Stimulated activated CD4-positive, alpha-beta T cell treated with anti-CD3 and anti-CD28 coated beads, Interleukin-12 subunit alpha, Interleukin-12 subunit beta, amount 100 ng/mL, for 48 hours (primary cell): ENCODE measurements around the gene HDAC10.

ENCODE experiments used
- DNase-seq, 3 donors: peaks; one replicate each; pipeline ENCODE4 v3.0.0-alpha.2; 2020; ENCODE audit warnings: low read depth in 2 of 3, low spot score in 1 of 3

Gene HDAC10, protein sequence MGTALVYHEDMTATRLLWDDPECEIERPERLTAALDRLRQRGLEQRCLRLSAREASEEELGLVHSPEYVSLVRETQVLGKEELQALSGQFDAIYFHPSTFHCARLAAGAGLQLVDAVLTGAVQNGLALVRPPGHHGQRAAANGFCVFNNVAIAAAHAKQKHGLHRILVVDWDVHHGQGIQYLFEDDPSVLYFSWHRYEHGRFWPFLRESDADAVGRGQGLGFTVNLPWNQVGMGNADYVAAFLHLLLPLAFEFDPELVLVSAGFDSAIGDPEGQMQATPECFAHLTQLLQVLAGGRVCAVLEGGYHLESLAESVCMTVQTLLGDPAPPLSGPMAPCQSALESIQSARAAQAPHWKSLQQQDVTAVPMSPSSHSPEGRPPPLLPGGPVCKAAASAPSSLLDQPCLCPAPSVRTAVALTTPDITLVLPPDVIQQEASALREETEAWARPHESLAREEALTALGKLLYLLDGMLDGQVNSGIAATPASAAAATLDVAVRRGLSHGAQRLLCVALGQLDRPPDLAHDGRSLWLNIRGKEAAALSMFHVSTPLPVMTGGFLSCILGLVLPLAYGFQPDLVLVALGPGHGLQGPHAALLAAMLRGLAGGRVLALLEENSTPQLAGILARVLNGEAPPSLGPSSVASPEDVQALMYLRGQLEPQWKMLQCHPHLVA

DNA sequence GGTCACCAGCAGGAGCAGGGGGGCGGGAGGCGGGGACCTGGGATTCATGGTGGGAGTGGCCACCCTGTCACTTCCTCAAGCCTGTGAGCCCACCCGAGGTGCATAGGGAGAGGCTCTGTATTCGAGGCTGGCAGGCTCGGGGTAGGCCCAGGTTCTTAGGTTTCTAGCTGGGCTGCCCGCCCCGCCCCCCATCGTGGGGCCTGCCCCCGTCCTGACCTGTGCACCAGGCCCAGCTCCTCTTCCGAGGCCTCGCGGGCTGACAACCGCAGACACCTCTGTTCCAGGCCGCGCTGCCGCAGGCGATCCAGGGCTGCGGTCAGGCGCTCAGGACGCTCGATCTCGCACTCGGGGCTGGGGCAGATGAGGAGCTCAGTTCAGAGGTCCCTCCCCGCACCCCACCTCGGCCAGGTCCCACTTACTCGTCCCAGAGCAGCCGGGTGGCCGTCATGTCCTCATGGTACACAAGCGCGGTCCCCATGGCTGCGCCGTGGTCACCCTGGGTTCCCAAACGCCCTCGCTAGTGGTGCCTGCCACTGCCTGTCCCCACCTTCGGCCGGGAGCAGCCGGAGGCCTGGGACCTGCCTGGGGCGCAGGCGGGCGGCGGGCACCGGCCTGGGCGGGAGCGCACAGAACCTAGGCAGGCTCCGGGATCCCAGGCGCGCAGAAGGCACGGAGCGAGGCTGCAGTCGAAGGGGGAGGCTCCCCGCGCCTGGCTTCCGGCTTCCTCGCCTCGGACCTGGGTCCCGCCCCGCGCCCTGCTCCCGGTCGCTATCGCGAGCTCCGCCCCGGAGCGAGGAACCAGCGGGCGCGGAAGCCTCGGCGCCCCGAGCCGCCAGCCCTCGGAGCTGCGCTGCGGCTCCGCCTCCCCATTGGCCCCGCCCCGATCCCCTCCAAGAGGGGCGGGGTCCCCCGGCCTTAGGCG is at the start of gene HDAC10:
Gene HDAC10, minus strand, starts transcription at position 711 of the 922 bp plus-strand sequence. Its CDS starts 233 bp downstream, at position 478.
- DNase-seq = peak; percentile 74 to 83 (median 75)

DNA sequence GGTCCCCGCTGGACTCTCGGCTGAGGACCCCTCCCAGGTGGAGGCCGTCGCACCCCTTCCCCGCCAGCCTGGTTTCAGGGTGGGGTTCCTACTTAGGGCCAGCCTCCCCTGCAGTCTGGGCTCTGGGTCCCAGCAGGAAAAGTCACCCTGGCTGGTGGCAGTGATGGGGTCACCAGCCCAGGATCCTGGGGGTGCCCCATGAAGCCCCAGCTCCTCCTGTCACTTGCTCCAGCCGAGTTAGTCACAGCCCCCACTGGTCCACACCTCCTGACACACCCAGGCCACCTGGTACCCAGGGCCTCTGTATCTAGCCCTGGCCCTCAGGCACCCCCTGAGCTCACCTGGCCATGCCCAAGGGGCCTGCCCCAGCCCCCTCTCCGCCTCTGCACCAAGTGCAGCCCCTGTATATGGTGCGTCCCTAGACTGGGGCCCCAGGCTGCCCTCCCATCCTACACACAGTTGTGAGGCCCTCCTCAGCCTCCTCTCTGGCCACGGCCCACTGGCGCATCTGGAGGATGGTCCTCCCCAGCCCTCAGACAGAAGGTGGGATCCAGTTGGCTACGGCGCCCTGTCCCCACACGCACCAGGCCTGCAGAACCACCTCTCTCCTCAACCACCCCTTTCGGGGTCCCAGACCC is 49.7 kb upstream of the HDAC10 start:
- DNase-seq = no peak

DNA sequence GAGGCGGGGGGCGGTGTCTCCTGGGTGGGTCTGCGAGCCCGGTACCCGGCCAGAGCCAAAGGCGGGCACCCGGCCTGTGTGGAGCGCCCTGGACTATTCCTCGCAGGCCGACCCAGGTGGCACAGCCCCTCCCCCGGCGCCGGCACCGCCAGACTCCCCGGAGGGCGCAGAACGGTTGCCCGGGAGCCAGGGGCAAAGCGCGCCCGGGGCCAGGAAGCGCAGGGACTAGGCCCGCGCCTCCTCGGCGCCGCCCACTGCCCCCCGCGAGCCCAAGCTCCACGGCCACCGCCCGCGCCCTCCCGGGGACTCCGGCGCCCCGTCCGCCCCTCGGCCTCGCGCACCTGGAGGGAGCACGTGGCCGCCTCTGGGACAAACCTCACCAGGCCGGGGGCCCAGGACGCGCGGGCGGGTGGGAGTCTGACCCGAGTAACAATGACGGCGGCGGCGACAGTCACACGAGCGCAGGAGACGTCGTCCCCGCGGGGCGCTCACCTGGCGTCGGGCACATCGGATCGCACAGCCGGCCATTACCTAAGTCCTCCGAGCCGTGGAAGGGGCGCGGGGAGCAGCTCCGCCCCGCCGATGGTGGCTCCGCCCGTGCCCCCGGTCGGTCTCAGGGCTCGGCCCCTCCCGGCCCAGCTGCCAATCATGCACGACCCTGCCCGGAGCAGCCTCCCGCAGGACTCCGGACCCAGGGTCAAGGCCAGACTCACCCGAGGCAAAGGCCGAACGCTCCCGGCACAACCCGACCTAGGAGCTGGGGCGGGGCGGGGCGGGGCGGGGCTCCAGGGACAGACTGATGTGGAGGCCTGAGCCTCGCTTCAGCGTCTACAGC is 48.9 kb upstream of the HDAC10 start:
- no peak for DNase-seq

DNA sequence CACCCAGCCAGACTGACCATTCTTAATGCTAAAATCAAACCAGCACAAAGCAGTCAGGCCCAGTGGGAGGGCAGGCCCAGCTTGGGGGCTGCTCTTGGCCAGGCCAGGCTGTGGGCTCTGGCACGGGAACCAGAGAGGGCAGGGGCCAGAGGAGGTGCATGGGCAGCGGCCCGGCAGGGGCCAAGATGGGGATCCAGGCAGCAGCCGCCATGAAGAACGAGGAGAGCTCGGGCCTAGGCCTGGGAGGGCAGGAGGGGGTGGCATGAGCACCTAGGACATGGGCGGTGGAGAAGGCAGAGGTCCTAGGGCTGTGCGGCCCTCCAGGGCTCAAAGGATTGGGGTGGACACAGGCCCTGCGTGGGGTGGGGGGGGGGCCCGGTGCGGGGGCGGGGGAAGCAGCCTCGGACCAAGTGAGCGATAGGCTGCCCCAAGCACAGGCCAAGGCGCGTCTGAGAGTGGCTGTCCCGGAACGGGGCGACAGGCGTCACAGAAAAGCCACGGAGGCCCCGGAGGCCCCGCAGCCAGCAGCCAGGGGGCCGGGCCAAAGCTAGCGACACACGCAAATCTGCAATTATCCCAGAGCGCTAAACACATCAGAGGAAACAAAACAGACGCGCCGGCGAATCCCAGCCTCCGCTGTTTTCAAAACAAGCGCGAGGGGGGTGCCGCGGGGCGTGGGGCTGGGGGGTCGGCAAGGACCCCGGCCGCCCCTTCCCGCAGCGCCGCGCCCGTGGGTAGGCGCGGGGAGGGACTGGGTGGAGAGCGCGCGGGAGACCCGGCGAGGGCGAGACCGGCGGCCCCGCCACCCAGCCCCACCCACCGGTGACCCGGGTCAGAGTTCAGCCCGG is 48.1 kb upstream of the HDAC10 start:
- no peak for DNase-seq

DNA sequence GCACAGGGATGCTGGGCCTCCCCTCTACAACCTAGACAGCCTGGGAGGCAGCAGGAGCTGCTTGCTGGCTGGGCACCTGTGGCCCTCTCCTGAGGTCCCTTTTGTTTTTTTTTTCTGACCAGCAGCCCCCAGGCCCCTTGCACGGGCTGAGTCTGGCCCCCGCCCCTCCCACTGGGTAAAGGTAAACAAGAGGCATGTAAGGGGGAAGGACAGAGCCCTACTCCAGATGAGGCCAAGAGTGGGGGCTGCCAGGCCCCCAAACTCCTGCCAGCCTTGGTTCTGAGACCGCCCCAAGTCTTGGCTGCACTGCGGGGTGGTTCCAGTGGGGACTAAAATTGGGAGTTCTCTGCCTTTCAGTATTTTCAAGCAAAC is 47.2 kb upstream of the HDAC10 start:
- DNase-seq = no peak

DNA sequence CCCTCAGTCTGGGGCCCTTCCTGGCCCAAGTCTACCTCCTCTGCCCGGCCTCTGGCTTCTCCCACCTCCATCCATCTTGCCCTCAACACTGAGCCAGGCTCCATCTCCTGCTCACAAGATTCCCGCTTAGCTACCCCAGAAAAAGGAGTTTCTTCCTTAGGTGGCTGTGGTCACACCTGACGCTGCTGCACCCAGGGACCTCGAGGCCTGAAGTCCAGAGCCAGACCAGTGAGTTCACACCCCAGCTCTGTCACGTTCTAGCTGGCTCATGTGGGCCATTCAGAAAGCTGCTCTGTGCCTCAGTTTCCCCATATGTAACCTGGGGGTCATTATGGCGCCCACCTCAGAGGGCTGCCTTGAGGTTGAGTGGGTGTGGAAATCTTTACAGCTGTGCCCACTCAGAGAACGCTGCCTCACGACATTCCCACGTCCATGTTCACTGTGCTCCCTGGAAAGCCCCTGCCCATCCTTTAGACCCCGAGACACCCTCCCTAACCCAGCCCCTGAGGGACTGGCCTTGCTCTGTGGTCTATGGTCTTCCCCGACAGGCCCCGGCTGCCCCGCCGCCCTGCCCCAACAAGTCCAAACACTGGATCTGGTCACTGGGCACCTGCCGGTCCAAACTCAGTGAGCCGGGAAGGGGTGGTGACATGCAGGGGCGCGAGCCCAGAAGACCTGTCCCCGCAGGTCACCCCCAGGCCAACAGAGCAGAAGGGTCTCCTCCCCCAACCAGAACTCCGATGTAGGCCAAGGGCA is 46.6 kb upstream of the HDAC10 start:
- DNase-seq = no peak

DNA sequence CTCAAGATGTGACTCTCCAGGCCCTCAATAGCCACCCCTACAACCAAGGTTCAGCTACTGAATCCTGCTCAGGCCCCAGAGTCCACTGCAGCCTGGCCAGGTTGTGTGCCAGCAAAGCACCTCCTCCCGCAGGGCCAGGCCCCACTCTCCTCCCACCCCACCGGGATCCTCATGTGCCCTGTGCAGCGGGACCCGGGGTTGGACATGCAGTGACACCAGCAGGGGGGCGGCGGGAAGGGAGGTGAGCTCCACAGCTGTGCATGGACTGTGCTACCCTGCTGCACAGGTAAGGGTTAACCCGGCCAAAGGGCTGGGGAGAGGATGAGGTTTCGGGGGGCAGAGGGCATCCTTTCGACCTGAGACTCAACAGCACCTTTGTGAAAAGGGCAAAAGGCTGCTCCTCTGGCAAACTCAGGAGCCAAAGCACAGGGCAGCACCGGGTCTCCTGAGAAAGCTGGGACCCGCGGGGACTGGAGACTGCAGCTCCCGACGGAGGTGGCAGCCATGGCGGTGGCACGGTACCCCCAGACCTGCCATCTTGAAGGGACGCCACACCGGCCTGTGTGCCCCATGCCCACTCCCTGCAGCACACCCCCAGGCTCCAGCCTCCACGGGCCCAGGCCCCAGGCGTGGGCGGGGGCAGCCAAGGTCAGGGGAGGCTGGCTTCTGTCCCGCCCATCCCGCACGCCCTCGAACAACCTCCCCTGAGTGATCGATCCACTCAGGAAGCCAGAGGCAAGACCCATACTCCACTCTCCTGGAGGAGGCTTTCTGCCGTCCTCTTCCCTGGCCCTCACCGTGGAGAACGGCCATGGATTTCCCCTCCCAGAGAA is 45.8 kb upstream of the HDAC10 start:
- no peak for DNase-seq

DNA sequence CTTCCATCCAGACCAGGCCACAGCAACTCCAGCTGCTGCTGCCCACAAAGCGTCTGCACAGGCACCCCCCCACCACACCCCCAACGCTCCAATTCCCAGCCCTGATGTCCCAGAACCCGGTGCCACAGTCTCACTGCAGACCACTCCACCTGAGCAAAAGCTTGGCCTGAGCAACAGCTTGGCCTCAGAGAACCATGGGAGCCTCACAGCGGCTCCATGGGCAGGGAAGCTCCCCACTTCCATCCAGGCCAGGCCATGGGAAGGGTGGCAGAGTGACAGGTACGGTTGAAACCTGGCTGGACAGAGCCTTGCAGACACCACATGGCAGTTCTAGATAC is 43.2 kb upstream of the HDAC10 start:
- no peak for DNase-seq

DNA sequence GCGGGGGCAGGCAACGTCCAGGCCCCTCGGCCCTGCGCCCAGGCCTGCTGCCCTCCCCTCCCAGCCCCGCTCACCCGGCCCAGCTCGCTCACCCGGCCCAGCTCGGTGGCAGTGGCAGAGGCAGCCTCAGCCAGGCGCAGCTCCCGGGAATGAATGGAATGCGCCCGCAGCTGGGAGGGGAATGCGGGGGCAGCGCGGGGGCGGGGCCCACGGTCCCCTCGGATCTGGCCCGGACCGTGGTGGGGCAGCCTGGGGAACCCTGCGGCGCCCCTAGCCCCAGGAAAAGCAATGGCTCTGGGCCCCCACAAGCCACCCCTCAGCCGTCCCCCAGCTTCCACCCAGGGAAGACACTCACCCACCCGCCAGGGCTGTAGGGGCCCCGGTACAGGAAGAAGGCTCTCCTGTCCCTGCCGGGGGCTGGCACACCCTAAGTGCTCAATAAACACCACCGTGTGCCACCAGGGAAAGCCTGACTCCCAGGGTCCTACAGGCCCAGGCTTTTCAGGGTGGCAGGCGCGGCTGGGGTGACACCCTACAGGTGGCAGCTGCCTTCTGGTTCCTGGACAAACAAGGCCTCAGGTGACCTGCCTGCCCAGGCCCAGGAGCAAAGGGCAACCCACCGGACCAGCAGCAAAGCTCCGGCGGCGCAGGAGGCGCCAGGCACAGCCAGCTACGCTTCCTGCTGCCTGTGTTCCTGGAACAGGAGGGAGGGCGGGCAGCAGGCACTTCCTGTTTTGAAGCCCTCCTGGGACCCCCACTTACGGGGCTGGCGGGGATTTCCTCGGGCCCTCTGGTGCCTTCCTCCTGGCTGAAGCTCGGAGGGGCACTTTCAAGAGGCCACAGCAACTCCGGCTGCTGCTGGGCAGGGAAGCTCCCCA is 42.6 kb upstream of the HDAC10 start:
- no peak for DNase-seq

DNA sequence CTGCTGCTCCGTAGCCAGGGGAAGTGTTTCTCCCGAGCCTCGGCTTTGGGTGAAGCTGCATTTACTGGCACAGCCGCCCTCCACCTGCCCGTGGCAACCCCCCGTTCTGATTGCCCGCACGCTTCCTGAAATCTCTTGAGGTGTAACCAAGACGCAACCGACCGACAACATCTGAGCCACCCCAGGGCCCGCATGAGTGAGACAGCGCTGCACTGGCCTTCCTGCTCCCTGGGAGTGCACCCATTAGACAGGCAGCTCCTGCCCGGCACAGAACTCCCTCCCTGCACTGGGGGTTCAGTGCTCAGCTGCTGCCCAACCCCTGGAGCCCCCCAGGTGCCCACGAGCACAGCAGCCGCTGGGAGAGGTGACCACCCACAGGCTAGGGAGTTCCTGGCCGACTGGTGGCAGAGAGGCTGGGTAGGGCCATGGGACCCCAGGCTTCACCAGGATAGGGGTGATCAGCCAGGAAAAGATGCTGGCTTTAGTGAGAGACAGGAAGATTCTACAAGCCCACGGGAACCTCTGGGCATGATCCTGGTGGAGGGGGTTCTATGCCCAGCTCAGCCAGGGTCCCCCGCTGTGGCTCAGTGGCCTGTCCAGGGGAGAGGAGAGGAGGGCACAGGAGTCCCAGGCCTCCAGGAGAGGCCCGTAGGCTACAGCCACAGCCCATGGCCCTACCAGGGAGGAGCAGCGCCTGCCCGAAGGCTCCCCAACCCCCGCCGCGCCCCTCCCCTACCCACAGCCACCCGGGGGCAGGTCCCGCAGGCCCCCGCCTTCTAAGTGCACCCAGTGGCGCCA is 41.8 kb upstream of the HDAC10 start:
- DNase-seq = no peak

DNA sequence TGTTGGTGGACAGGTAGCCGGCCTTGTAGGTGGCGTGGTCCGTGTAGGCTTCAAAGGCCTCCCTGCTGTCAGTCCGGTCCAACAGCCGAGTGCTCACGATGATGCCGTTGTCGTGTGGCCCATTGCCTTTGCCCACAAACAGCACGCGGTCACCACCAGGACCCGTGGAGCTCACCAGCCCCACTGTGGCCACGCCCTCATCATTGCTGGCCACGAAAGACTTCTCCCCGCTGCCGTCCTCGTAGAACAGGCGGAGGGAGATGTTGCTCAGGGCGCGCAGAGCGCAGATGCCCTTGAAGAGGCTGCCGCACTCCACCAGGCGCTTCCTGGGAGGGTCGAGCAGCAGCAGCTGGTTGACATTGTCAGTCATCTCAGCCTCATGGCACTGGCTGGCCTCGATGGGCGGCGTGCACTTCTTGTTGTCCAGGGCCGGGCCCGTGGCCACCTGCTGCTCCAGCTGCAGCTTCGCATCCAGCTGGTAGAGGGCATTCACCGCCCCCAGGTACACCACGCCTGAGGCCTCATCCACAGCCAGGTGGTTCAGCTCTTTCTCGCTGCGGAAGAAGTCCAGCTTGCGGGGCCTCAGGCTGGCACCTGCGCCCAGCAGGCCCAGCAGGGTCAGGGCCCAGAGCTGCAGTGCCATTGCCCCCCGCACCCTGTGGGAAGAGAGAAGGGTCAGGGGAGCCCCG is 39.0 kb upstream of the HDAC10 start:
- no peak for DNase-seq

DNA sequence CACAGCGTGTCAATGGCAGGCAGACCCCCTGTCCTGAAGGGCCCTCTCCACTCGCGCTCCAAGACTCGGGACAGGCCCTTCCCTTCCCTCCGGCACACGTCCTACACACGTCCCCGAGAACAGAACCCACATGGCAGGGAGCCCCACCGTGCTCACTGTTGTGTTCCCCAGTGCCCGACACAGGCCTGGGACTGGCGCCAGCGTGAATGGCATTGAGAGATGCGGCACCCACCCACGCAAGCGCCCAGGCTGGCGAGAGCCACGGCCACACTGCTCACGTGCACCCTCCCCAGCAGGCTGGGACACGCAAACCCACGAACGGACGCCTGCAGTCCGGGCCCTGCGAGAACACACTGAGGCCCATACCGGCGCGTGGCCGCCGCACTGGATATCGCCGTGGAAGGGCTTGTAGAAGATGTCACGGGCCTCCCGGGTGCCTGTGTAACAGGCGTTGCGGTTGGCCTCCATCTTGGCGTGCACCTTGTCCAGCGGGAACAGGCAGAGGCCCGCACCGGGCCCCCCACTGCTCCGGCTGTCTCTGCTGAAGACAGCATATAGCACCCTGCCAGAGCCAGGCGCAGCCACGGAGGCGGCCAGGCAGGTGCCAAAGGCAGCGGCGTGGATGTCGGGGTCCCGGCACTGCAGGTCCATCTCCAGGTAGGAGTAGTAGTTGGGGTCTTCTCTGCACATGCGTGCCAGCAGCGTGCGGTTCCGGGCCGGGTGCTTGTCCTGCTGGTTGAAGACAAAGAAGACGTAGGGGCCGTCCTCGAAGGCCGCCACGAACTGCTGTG is 38.3 kb upstream of the HDAC10 start:
- DNase-seq = no peak

DNA sequence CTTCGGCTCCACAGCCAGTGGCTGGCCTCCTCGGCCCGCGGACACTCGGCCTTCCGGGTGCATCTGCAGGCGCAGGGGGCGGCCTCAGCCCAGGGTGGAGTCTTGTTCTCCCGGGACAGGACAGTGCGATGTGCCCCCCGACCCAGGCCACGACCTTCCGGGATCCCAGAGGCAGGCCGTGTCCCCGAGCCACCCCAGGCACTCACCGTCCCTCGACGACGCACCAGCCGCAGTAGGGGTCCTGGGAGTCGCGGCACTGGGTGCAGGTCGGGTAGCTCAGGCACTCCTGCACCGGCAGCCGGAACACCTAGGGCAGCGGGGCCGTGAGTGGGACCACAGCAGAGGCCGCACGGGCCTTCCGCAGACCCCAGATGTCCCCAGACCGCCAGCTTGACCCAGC is 36.7 kb upstream of the HDAC10 start:
- DNase-seq = no peak

DNA sequence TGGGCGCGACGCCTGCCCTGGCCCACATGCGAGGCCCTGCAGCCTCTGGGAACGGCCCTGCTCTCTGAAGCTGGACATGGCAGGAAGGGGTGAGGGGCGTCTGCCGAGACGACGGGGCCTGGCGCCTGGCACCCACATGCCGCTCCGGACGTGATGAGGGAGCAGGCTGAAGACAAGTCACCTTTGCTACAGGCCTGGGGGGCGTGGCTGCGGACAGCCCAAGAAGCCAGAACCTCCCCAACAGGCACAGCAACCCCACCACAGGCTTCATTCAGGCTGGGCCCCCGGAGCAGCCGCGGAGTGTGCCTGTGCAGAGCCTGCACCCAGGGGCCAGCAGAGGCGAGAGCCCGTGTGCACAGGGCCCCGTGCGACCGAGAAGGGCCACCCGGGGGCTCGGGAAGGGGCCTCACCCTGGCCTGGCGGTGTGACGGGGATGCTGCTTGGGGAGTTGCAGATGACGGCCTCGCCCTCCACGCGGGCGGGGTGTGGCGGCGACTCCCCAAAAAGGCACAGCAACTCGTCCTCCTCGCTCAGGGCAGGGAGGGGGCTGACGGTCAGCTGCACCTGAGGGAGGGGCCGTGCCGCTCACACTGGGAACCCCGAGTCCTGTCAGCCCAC is 35.7 kb upstream of the HDAC10 start:
- DNase-seq = no peak
